DND-41 (cell line): ENCODE data around the gene SERTAD2.

Source experiments
- CTCF ChIP-seq: IDR thresholded peaks from 2 replicates; pipeline ENCODE4 v1.5.1; 2012; ENCODE audit warnings: borderline replicate concordance, low read length, moderate library complexity, mild to moderate bottlenecking; ENCODE audit not compliant: poor library complexity, severe bottlenecking; ENCODE audit errors: extremely low read depth
- EZH2 ChIP-seq: IDR thresholded peaks from 3 replicates; pipeline ENCODE4 v1.6.1; 2012; ENCODE audit warnings: borderline replicate concordance, low read depth, mild to moderate bottlenecking, moderate library complexity, low read length, inconsistent platforms; ENCODE audit not compliant: severe bottlenecking

GRCh38 chr2:64638502-64639120 lies 15.1 kb downstream of the SERTAD2 start:
- TF ChIP-seq CTCF (no peak), EZH2 (no peak)
